AG10803 (cell line): ENCODE measurements around the gene ARHGEF9.
A peak's percentile ranks its signal among the peaks of the same experiment; 100 is the strongest.

Source experiments
- DNase-seq: peaks from one replicate; pipeline ENCODE4 v3.0.0; 2010; ENCODE audit warnings: low read depth
- H3K4me3 ChIP-seq: 2 replicates; pipeline ENCODE4 v1.5.1; 2011; ENCODE audit warnings: mild to moderate bottlenecking, low read length, control low read depth
- TF ChIP-seq, protein P1 (sequence below): conservative IDR thresholded peaks from 2 replicates; pipeline ENCODE4 v1.5.1; 2011; ENCODE audit warnings: mild to moderate bottlenecking, low read length, control low read depth, inconsistent platforms

The ARHGEF9 gene

DNA sequence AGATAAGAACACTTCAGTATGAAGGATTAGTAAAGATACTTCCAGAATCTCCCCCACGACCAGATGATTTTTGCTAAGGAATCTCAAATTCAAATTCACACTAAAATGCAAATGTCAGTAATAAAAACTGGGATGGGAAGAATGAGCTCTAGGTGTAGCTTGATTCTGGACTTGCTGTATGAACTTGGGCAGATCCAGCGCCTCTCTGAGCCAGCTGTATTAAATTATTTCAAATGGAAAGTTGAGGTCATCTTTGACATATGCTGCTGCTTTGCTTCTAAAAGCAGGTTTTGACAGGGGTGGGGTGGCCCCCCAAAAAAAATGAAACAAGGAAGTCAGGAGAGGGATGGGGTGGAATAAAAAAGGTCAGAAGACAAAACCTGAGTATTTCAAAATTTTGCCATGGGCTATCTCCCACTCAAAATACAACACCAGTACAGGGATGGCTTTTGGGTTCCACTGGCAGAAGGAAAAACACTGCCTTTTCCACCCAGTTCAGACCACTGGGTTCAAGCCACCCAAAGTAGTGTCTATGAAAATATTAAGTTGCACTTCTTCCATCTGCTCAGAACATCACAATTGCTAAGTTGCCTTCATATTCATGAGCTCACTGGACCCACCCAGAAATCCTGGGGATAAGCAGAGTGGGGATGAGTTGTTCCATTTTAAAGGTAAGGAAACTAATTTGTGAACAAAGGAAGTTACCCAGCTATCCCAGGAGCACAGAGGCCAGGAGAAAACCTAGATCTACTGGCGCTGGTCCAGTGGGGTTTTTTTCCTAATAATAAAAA is 47.7 kb downstream of the ARHGEF9 start:
- TF ChIP-seq, protein P1, sequence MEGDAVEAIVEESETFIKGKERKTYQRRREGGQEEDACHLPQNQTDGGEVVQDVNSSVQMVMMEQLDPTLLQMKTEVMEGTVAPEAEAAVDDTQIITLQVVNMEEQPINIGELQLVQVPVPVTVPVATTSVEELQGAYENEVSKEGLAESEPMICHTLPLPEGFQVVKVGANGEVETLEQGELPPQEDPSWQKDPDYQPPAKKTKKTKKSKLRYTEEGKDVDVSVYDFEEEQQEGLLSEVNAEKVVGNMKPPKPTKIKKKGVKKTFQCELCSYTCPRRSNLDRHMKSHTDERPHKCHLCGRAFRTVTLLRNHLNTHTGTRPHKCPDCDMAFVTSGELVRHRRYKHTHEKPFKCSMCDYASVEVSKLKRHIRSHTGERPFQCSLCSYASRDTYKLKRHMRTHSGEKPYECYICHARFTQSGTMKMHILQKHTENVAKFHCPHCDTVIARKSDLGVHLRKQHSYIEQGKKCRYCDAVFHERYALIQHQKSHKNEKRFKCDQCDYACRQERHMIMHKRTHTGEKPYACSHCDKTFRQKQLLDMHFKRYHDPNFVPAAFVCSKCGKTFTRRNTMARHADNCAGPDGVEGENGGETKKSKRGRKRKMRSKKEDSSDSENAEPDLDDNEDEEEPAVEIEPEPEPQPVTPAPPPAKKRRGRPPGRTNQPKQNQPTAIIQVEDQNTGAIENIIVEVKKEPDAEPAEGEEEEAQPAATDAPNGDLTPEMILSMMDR: no peak
- no peak overlapping the region for H3K4me3 ChIP-seq
- no peak for DNase-seq

DNA sequence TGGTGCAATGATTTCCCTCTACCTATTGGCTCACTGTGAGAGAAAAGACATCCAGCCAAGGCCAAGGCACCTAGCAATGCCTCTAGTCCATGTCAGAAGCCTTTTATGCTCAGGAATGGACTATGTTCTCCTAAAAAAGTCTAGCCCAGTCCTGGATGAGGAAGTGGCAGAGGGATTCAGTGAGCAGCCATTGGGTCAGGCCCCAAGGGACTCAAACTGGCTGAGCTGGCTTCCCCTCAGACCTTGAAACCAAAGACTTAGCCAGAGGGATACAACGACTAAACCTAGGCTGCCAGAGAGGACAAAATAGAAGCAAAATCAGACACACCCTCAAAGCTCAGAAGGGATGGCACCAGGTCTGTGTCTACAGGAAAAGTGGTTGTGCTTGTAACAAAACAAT is 49.1 kb downstream of the ARHGEF9 start:
- no peak for DNase-seq
- TF ChIP-seq, protein P1: no peak
- H3K4me3 ChIP-seq: no peak overlapping the region

DNA sequence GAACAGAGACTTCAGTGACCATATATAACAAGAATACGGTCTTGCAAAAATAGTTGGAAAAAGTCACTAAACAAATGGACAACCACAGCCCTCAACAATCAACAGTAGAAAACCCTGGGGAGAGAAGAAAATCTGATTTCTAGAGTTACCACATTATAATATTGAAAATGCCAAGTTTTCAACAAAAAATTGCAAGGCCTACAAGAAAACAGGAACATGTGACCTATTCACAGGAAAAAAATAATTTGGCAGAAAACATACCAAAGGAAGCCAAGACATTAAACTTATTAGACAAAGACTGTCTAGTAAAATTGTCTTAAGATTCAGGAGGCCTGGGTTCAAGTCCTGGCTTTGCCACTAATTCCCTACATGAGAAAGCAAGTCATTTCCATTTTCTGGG is 64.7 kb downstream of the ARHGEF9 start:
- no peak overlapping the region for H3K4me3 ChIP-seq
- TF ChIP-seq, protein P1: no peak
- DNase-seq: no peak

DNA sequence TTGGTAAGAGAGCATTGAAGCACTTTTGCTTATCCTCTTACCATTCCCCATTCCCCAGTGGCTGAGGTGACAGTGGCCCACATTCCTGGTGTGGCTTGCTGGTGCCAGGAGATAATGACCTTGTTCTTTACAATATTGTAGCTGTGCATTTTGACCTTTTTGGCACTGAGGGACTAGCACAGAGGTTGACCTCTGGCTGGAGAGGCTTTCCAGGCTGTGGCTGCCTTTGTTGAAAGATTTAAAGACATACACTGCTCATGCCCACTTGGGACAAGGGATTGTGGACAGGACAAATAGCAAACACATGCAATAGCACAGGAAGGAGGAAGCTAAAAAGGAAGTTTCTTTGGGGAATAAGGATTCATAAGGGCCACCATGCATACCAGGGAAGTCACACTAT is 65.4 kb downstream of the ARHGEF9 start:
- DNase-seq: no peak
- TF ChIP-seq, protein P1: no peak
- H3K4me3 ChIP-seq: no peak overlapping the region

DNA sequence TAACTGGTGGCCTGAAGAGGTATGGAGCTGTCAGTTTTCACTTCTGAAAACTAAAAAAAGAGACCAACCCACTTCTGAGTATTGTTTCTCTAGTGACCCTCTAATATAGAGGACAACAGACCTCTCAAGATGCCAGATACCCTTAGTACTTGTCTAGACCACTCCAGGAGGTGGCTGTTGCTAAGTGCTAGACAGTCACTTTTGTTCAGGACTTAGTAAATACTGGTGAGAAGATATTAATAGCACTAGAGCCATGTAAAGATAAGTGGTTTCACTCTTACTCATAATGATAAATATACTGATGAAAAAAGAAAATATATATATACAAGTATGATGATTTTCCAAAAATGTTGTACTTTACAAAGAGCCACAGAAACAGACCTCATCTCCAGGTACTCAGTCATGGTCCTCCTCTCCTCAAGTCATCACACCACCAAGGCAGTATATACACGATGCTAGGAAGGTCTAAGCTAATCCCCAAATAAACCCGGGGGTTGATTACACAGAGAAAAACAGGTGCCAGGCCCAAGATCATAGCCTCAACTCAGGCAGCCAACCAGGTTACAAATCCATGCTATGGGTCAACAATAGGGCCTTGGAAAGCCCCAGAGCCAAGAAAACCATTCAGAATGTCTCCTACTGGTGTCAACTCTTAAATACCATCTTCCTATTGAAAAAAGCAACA is 66.9 kb downstream of the ARHGEF9 start:
- no peak overlapping the region for H3K4me3 ChIP-seq
- DNase-seq: no peak
- TF ChIP-seq, protein P1: no peak

DNA sequence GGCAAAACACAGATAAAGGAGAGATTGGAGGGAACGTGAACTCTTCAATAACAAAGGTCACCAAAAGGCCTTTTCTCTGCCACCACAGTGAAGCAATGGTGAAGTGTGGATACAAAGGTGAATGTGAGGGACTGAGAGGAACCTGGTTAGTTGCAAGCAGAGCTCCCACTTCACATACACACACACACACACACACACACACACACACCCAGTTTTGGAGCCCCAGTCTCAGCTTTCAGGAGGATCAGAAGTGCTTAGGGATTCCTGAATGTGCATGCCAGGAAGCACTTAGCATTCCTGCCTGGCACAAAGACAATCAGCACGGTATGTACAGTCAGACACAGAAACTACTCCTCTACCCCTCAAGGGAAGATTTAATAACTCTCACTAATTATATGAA is 71.5 kb downstream of the ARHGEF9 start:
- DNase-seq: peak; percentile 52
- TF ChIP-seq, protein P1: no peak
- no peak overlapping the region for H3K4me3 ChIP-seq

- DNase-seq: no peak
Measured at GRCh38 chrX:63708801-63709200, 76.2 kb downstream of the ARHGEF9 start.

More at GRCh38 chrX:63708801-63709200, 76.2 kb downstream of the ARHGEF9 start:
- no peak overlapping the region for H3K4me3 ChIP-seq
- TF ChIP-seq, protein P1: no peak
